NCI-H1105 treated with DMSO at 0.1 percent for 48 hours (cell line): Measurements from ENCODE around the gene TSHZ3.

Source experiments
- DNase-seq: peaks from one replicate; lab custom pipeline; 2025; lab: John Stamatoyannopoulos, UW

Gene TSHZ3

DNA sequence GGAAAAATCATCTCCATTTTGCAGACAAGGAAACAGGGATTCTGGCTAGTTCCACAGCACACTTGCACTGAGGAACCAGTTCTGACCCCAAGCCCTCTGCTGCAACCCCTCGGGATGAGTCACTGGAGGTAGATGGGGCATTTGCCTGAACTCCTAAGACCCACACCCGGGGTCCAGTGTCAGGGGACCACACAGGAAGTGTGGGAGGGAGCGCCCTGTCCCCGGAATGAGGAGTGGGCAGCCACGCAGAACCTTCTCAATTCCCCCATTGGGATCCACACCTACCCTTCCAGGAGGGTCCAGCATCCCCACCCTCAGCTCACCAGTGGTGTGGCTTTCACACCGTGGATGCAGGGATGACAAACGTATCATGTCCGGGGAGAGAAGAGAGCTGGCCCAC lies 62.7 kb downstream of the TSHZ3 start:
- no peak for DNase-seq

DNA sequence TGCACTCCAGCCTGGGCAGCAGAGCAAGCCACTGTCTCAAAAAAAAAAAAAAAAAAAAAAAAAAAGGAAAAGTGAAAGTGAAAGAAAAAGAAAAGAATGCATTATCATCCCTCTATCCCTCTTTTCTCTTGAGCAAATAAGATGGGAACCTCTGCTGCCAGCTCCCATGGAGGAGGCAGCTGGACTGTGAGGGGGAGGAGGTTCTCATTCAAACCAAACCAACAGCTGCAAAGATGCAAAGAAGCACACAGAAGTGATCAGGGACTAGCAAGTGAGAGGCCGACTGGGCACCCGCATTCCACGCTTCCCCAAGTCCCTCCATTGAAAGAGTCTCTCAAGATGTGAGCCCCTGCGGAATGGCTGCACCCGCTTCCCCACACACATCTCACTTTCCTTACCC lies 63.5 kb downstream of the TSHZ3 start:
- no peak for DNase-seq

DNA sequence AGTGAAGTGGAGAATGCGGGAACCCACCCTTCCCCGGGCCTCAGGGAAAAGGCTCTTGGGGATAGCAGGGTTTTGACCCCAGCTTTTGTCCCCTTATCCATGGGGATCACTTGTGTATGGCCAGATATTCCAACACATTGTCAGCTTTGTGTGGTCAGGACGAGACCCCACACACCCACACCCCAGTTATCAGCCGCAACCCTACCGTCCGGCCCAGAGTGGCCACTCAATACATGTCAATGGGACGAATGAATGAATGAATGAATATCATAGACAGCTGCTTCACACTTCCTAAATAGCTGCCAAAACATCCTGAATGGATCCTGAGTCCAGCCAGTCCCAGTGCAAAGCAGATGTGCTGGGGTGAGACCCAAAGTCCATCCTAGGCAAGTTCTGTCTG lies 64.6 kb downstream of the TSHZ3 start:
- no peak for DNase-seq

DNA sequence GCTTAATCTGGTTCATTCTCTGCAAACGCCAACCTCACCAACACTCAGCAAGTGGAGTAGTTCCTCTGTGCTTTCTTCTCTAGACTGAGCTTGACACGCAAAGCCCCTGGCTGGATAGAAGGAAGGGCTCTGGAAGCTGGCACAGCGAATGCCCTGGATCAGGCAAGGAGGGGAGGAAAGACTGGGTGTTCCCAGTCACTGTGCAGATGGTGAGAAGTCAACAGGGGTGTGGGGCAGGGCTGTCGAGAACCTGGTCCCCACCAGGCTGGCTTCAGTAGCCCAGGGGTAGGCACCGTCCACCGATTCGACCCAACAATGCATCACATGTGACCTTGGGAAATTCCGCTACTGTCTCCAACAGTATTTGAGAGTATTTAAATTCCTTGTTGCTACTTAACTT lies 65.5 kb downstream of the TSHZ3 start:
- no peak for DNase-seq

DNA sequence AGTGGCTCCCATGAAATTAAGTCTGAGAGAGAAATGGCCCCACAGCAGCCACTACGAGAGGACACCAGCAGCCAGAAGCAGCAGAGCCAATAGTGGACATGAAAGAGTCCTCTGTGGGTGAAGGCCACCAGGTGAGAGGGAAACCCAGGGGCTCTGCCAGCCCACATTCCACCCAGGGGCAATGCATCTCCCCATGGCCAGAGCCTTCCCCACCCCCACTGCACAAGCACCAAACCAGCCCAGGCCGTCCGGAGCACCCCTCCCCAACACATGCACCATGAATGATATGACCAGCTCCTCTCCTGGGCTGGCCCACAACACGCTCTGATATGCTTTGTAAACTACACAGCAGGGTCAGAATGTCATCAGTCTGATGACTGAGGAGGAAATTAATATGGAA lies 66.9 kb downstream of the TSHZ3 start:
- DNase-seq = no peak

DNA sequence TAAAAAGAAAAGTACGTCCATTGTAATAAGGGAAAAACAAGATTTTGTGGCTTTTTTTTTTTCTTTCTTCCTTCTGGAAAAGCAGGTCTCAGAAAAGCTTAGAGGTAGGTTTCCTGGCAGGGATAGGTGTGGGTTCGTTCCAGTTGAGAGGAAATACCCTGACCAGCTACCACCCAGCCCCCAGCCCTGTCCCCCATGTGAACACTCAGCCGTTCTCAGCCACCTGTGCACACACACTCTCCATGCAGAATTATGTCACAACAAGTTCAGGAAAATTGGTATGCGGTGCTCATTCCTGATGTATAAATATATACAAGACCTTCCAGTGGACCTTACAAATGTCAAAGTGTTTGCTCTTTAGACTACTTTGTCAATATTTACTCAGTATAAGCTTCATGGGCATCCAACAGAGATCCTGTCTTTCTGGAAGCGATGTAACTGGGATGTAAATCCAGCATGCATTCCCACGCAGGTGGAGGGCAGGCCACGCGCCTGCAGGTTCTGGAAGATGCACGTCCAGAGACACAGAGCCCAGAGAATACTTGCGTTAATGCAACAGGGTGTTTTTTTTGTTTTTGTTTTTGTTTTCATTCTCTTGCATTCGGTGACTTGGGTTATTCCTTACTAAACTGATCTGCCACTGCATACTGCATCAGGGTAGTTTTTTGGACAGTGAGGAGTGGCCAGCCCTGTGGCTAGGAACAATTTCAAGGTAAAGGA lies 68.8 kb downstream of the TSHZ3 start:
- peak; percentile 34 for DNase-seq

DNA sequence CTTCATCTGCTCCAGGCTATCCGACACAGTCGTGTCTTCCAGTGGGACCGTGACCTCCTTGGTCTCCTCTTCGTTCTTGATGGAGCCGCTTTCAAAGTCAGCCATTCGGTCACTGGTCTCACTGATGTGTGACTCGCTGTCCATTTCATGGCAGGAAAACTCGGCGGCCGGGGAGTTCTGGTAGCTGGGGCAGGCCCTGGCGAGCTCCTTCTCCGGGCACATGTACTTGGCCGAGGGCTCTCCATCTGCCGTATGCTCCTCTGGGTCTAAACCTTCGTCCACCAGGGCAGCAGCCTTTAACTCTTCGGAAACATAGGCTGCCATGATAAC lies 69.8 kb downstream of the TSHZ3 start:
- DNase-seq = no peak

DNA sequence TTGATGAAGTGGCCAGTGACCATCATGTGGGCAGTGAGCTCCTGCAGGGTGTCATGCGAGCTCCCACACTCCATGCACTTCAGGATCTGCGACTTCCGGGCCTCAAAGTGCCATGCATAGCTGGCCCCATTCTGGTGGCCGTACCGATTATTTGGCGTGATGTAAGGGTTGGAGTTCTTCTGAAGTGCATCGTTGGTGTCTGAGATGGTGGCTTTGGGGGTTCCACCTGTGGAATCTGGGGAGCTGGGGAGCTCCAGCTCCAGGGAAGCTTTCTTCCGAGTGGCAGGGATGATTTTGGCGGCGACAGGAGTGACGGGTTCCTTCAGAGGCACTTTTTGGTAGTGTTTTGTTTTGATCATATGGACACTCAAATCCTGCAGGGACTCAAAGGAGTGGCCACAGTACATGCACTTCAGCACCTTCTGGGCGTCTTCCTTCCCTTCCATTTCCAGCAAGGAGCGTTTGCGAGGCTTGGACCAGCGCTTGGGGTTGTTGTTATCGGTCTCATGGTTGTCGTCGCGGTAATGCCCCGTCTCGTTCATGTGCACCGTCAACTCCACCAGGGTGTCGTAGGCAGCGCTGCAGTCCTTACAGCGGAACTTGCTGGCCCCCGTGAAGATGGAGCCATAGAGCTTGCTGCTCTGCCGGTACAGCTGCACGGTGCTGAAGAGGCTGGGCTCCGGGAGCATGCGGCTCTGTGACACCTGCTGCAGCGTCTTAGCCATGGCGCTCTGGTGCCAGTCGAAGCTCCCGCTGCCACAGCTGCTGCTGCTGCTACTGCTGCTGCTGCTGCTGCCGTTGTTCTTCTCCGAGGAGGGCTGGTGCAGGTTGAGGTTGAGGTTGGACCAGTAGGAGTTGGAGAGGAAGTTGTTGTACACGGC lies 70.4 kb downstream of the TSHZ3 start:
- no peak for DNase-seq

DNA sequence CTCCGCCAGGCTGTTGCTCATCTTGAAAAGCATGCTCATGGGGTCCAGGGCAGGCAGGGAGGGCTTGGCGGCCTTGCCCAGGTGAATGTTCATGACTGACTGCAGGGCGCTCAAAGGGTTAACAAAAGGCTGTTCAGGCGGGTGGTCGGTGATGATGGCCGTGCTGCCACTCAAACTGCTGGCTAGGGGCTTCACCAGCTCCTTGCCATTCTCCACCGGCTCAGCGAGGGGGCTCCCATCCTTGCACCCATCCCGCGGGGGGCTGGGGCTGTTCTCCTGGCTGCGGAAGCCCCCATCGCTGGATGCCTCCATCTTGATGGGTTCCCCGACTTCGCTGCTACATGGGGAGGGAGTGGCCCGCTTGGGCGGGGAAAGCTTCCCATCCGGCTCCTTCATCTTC lies 71.7 kb downstream of the TSHZ3 start:
- no peak for DNase-seq

DNA sequence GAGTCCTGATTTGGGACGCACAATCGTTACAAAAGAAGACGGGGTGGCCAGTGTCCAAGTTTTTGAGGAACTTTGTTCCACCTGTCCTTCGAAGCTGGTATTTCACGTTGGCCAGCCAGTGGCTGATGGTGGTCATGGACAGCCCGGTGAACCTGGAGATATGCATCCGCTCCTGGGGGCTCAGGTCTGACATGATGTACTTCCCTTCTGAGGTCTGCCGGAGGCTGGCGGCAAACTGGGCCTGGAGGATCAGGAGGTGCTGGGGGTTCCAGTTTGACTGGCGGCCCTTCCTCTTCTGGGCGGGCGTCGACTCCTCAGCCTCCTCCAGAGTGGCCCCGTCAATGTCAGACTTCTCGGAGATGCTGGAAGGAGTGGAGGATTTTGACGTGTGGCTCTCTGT lies 72.4 kb downstream of the TSHZ3 start:
- no peak for DNase-seq

DNA sequence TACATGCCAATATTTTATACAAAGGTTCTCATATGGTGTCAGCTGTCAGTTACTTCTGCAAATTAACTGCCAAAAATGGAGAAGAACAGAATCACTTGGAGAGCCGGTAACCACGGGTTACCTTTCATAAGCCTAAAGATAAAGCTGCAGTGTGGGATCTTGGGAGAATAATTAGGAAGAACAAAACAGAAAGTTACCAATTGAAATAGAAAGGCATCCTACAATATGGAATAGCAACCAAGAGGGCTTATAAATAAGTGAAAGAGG lies 74.2 kb downstream of the TSHZ3 start:
- DNase-seq = peak; percentile 96

DNA sequence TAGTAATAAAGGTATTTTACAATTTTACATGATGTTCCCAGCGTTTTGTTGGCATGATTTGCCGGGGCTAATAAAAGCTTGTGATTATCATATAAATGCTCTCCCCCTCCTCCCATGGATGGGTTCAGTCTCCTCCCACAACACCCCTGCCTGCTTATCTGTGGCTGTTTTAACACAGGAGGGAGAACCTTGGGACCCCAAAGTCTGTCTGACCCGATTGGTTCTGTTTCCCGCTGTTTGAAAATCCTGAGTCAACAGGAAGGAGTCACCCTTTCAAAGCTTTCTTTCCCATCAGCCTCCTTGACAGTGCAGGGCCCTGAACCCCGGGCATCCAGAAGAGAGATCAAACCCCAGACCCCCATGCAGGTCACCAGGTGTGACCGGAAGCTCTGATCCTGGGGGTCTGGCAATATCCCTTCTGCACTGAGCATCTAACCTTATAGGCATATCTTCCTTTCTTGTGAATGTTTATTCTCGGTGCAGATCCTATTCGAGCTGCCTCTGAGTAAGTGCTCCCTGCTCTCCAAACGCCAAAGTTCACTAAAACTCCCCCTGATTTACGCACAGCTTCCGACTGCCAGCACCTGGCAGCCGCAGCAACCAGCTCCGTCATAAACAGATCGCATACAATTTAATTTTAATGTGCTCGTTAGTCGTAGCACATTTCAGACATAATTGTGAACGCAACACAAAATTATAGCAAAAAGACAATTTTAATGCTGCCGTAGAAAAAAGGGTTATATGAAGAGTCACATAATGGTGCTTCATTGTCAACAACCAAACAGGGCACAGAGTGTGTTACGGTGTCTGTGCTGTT lies 74.8 kb downstream of the TSHZ3 start:
- DNase-seq = peak; percentile 91

DNA sequence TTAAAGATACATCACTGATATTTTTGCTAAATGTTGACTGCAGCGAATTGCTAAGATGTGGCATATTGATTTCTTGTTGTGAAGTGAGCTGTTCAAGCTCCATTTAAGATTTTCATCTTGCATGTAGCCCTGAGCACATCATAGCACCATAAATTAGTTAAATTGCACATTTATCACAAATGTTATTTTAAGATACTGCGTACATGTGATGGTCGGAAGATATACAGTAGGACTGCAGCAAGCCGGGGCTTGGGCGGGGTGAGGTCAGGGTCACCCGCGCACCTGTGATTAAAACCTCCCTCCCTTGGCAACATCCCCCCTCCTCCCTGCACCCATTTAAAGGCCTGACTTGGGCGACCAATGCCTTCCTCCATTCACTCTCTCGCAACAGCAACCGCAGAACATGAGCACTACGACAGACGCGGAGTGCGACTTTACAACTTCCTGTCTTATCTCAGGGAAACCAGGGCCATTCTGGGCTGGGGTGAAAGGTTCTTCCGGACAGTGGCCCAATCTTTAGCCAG lies 76.6 kb downstream of the TSHZ3 start:
- DNase-seq = no peak

DNA sequence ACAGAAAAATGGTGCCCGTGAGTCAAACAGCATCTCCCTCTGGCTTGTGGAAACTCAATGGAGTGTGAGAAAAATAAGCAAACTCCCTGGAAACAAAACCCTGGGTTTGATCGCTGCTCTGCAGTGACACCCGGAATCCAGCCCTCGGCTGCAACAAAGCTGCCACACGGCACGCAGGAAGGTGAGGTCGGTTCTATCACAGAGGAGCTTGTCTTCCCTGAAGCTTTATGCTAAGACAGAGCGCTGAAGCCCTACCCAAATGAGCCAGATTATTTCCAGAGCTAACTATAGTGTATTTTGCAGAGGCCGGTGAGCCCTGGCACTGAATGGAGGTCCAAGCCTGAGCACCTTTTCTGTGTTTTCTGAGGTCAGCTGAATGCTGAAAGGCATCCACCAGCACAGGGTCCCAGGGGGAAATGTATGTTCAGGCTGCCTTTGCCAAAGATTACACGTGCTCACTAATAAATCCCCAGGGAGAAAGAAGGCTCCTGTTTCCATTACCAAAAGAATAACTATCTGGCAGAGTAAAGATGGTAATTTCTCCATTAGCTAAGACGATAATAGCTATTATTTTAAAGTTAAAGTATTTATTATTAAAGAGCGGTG lies 77.8 kb downstream of the TSHZ3 start:
- DNase-seq = peak; percentile 11

DNA sequence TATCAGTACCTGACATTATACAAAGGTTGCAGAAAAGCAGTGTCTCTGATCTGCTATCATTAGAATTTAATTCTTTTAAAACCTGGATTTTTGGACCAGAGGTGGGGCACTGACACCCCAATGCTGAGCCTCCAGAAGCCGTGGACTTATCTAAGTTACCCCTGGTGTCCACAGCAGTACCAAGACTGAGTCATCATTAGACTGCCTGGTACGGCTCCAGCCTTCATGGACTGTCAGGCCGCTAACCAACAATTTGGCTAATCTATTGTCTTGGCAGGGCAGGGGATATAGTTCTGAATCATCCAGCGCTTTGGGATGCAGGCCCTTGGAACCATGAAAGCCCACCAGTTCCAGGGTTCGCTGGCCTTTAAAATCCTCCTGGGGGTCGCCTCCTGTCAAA lies 78.3 kb downstream of the TSHZ3 start:
- DNase-seq = no peak

DNA sequence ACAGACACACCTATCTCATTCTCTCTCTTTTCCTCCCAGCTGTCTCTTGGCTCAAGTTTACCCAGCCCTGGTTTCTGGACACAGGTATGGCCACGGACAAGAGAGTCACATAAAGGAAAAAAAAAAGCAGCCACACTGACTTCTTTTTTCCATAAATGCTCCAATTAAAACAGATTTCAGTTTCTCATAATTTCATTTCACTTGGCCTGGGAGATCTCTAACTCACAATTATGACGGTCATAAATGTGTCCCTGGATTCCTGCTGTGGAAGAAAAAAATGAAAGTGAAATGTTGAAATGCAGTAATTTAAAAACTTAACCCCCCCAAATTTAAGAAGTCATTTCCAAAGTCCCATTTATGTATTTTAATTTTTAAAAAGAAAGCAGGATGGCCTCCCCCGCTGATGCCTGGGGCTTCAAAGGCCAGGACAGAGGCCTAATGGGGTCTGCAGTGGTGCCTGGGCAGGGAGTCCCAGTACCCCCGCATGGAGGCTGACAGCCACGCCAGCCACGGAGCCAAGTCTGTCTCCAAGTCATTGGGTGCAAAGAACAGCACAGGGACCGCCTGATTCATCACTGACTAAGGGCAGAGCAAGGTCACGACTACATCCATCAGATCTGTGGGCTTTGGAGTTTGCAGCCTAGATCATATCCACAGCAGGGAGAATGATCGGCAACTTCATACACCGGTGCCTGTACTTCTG lies 79.7 kb downstream of the TSHZ3 start:
- no peak for DNase-seq

DNA sequence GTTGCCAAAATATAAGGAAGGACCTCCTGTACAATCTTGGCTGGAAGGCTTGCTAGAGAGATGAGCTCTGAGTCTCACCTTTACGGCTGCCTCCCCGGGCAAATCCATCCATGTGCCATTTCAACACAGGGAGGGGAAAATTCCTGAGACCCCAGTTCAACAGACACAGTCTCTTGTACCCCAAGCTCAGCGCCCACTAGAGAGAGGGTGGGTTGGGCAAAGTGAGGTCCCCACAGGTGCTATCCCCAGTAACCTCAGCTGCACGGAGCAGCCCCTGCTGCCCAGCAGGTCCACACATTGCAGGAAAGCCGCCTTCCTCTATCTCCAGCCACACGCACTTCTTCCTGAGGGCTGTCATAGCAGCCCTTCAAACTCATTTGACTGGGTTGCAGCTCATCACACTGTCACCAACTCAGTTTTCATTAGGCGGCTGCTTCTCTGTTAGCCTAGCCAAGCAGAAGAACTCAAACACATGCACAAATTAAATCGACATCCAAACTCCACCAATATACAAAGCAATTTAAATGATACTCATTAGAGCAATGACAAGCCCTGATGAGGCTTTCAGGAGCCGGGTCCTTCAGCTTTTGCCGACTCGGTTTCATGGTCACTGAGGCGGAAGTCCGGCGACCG lies 80.4 kb downstream of the TSHZ3 start:
- no peak for DNase-seq

DNA sequence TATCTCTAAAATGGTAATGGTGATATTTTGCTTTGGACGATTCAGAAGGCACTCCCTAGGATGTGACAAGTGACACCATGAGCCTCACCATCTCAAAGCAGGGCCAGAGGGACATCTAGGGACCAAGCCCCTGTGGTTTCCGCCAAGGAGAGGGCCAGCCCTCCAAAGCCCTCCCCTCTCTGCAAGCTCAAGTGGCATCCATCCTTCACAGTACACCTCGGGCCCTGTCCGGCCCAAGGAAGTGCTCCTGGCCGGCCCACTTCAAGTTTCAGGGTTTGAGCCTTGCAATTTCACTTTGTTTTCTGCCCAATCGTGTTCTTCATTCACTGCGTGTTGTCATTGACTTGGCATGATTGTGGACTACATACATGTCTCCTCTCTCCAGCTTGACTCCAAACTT lies 82.5 kb downstream of the TSHZ3 start:
- DNase-seq = no peak

DNA sequence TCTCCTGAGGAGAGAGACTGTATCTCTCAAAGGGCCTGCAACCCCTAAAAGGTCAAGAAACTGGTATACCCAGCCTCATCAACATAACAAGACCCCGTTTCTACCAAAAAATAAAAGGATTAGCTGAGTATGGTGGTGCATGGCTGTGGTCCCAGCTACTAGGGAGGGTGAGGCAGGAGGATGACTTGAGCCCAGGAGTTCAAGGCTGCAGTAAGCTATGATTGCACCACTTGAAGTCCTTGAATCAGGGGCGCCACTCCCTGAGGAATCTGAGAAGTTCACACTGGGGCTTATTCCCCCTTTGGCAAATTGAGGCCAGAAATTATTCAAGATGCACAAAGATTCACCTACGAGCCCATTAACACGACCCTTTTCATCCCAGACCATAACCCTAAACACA lies 83.0 kb downstream of the TSHZ3 start:
- DNase-seq = no peak

DNA sequence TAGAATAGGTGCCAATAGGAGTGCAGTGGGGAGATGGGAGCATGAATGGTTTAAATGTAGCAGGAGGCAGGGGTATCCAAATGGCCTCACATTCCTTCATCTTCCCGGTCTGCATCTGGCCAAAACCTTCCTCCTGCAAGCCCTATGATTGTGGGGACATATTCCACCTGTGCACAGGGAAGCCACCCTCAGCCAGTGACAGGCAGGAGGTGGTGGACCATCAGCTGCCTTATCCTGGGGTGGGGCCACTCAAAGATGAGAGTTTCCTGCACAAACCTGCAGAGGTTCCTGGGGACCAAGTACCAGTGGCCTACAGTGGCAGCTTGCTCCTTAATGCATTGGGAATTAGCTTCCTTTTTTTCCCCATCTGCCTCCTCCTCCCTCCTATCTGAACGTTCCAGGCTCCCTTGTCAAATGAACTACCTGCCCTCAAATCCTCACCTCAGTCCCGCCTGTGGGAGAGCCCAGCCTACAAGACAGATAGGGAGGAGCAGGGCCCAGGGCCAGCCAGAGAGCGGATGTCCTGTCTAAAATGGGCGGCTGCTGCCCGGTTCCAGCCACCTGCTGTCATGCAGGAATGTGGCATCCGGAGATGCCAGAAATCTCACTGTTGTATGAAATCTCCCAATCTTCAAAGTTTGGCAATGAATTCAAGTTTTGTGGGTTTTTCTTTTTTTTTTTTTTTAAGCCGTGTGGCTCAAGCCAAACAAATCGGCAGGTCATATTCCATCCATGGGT lies 85.0 kb downstream of the TSHZ3 start:
- DNase-seq = no peak

DNA sequence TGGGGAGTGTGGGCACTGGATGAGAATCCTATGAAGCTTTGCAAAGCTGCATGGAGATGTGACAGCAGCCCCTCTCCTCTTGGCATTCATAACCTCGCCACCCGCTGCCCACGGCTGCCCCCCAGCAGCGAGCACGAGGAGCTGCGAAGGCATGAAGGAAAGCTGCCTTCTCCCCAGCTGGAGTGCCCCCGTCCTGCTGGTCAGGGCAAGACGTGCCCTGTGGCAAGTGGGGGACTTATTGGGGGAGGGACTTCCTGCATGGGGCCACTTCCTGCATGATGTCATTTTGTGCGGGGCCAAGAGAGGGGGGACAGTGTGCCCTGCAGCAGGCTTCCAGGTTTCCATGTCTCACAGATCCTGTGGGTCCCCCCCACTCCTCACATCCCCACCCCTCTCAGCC lies 85.9 kb downstream of the TSHZ3 start:
- no peak for DNase-seq
